CMK (cell line): Measurements from ENCODE around the gene BLTP3B.

Experiments used
- DNase-seq: peaks from one replicate; pipeline ENCODE4 v3.0.0-alpha.2; 2010; ENCODE audit warnings: low read depth

BLTP3B gene

DNA sequence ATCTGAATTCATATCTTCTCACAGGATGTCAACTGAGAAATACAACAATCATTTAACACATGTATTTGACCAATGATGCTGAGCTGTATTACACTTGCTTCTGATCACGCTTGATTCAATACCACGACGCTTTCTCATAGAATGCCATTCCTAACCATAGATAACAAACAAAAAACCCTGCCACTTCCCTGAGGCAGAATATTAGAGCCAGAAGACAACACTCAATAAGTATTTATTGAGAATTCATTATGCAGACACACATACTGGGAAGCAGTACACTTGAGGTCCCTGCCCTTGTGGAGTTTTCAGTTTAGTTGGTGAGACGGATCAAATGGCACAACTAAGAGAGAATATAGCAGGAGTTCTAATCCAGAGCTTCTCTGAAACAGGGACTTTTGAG is 32.4 kb downstream of the BLTP3B start:
- no peak for DNase-seq

DNA sequence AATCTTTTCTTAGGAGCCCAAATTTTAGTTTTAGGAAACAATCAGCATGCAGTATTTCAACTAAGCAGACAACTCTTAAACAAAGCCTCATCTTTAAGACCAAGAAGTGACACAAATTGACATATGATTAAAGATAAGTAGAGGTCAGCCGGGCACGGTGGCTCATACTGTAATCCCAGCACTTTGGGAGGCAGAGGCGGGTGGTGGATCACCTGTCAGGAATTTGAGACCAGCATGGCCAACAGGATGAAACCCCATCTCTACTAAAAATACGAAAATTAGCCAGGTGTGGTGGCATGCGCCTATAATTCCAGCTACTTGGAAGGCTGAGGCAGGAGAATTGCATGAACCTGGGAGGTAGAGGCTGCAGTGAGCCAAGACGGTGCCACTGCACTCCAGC is 35.8 kb downstream of the BLTP3B start:
- no peak for DNase-seq

DNA sequence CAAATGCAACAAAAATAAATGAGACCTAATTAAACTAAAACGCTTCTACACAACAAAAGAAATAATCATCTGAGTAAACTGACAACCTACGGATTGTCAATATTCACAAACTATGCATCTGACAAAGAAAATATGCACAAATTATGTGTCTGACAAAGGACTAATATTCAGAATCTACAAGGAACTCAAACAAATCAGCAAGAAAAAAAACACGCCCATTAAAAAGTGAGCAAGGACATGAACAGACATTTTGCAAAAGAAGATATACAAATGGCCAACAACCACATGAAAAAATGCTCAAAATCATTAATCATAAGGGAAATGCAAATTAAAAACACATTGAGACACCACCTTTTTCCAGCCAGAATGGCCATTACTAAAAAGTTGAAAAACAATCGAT is 37.0 kb downstream of the BLTP3B start:
- no peak for DNase-seq

DNA sequence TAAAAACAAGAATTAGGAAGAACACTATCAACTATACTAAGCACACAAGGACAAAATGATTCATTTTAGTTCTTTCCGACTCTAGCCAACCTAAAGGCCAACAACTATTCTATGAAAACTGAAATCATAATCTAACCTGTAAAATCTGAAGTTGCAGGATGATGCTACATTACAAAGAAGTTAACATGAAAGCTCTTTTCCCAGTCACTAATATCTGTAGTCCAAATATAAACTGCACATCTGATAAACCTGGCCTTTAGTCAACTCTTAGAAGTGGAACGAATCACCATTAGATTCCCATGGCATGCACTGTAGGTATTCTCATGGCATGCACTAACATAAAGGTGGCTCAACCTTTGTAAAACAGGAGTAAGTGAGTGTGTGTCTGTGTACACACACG is 41.7 kb downstream of the BLTP3B start:
- no peak for DNase-seq
